ENCODE measurements around the gene CFAP46.
"Not testable (repeated sequence)": the region's sequence is repeated elsewhere in the genome, so short reads cannot be mapped to it uniquely, and the experiment has no call there.

The CFAP46 gene

DNA sequence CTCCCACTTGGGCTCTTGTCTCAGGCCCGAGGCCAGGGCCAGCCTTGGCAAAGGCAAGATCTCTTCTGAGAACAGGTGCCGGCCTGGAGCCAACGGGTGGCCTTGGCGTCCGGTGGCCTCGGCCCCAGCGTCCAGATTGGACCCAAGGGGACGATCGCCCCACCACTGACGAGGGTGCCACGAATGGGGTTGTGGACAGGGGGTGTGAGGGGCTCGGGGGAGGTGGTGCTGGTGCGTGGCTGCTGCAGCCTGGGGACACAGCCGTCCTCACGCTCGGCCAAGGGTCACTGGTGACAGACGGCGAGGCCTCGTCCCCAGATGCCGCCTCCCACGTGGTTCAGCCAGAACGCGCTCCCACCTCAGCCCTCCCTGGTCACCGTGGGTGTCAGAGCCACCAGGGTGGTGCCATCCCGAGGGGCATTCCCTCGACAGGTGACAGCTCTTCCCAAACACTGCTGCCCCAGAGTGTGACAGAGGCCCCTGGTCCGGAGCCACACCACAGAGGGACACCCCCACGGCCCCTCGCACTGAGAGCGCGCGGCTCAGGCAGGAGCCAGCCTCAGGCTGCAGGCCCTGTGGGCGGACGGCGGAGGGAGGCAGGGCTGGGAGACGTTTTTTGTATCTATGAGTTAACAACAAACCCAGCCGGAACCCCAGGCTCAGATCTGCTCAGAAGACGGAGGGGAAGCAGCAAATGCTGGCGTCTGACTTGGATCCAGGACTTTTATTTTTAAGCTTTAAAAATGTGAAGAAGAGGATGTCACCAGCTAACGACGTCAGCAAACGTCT lies 18.5 kb upstream of the CFAP46 start:
- Mint-ChIP-seq H3K9me3 (no peaks in the 10 kb centered on the region), H3K4me3 (no peak overlapping the region), H3K27me3 (peaks cover 6% of the 10 kb centered on the region), H3K4me1 (ENCODE audit: low read depth) (peaks cover 35% of the 10 kb centered on the region), H3K36me3 (ENCODE audit: low read depth) (no peaks in the 10 kb centered on the region), H3K27ac (no peak overlapping the region)

GRCh38 chr10:132960071-132960472 lies 17.7 kb upstream of the CFAP46 start:
- Mint-ChIP-seq H3K27me3 (peaks cover 3% of the 10 kb centered on the region), H3K27ac (no peak overlapping the region), H3K9me3 (no peaks in the 10 kb centered on the region), H3K4me3 (no peak overlapping the region), H3K36me3 (ENCODE audit: low read depth) (no peaks in the 10 kb centered on the region), H3K4me1 (ENCODE audit: low read depth) (peaks cover 29% of the 10 kb centered on the region)

DNA sequence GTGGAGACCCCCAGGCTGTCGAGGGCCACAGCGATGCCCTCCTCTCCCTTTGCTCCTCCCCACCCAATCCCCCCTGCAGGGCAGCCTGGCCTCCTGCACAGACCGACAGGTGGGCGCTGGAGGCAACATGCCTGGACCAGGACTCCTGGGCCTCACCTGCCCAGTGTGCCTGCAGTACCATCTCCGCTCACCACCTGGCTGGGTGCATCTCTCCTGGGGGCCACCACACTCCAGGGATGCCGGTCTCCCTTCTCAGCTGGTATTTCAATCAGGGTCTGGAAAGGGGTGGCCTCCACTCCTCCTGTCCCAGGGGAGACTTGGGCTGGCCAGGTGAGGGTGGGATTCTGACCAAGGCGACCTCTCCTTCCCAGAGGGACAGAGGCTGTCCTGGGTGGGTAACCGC lies 17.2 kb upstream of the CFAP46 start:
- H3K4me1 Mint-ChIP-seq (ENCODE audit: low read depth), result peaks cover 25% of the 10 kb centered on the region
- H3K27ac Mint-ChIP-seq, result no peak overlapping the region
- no peak overlapping the region for H3K4me3 Mint-ChIP-seq
- H3K27me3 Mint-ChIP-seq, result peaks cover 8% of the 10 kb centered on the region
- H3K9me3 Mint-ChIP-seq, result no peaks in the 10 kb centered on the region
- H3K36me3 Mint-ChIP-seq (ENCODE audit: low read depth), result no peaks in the 10 kb centered on the region

GRCh38 chr10:132958883-132959558 lies 16.7 kb upstream of the CFAP46 start:
- peaks cover 14% of the 10 kb centered on the region for H3K27me3 Mint-ChIP-seq
- no peak overlapping the region for H3K4me3 Mint-ChIP-seq
- no peaks in the 10 kb centered on the region for H3K36me3 Mint-ChIP-seq (ENCODE audit: low read depth)
- no peak overlapping the region for H3K27ac Mint-ChIP-seq
- H3K4me1 Mint-ChIP-seq (ENCODE audit: low read depth), result peaks cover 23% of the 10 kb centered on the region
- H3K9me3 Mint-ChIP-seq, result no peaks in the 10 kb centered on the region

- Mint-ChIP-seq H3K9me3 (no peaks in the 10 kb centered on the region), H3K27me3 (peaks cover 15% of the 10 kb centered on the region), H3K4me3 (no peak overlapping the region), H3K27ac (no peak overlapping the region), H3K36me3 (ENCODE audit: low read depth) (no peaks in the 10 kb centered on the region), H3K4me1 (ENCODE audit: low read depth) (peaks cover 16% of the 10 kb centered on the region)
Observed at GRCh38 chr10:132957981-132958882, 15.9 kb upstream of the CFAP46 start.

DNA sequence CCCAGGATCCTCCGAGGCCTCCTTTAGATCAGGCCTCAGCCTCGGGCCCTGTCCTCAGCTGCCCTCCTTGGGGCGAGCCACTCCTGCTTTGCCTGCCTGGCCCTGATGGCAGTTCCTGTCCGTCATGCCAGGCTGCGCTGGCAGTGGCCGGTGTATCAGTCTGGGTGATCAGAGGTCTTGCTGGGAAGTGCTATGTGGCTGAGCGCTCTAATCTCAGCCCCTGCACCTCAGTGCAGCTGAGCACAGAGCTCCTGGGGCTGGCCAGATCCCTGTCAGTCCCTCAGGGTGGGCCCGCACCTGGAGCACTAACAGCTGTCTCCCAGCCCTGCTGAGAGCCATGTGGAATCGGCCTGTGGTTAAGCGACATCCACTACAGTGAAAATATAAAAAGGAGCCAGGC lies 14.8 kb upstream of the CFAP46 start:
- no peak overlapping the region for H3K4me3 Mint-ChIP-seq
- peaks cover 5% of the 10 kb centered on the region for H3K4me1 Mint-ChIP-seq (ENCODE audit: low read depth)
- H3K36me3 Mint-ChIP-seq (ENCODE audit: low read depth), result no peaks in the 10 kb centered on the region
- peaks cover 15% of the 10 kb centered on the region for H3K27me3 Mint-ChIP-seq
- no peak overlapping the region for H3K27ac Mint-ChIP-seq
- no peaks in the 10 kb centered on the region for H3K9me3 Mint-ChIP-seq

- H3K9me3 Mint-ChIP-seq; H3K27ac Mint-ChIP-seq; H3K36me3 Mint-ChIP-seq (ENCODE audit: low read depth); H3K4me3 Mint-ChIP-seq; H3K4me1 Mint-ChIP-seq (ENCODE audit: low read depth): not testable (repeated sequence)
- H3K27me3 Mint-ChIP-seq, result peaks cover 20% of the 10 kb centered on the region
Observed at GRCh38 chr10:132956259-132956658, 13.9 kb upstream of the CFAP46 start.

DNA sequence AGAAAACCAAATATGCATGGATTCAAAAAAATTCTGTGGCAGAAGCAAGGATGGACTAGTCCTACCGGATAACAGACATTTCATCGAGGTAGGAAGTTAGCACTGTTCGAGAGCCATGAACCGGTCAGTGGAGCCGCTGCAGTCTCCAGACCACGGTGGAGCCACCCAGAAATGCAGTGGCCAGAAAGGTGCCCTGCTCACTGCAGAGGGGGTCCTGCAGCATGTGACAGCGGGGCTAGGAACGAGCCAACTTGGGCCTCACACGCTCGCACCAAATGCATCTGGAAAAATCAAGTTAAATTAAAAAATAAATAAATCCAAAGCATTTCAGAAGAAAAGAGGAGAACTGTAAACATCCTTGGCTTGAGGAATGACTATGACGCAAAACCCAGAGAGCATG lies 13.1 kb upstream of the CFAP46 start:
- no peaks in the 10 kb centered on the region for H3K9me3 Mint-ChIP-seq
- peaks cover 28% of the 10 kb centered on the region for H3K27me3 Mint-ChIP-seq
- H3K36me3 Mint-ChIP-seq (ENCODE audit: low read depth), result no peaks in the 10 kb centered on the region
- no peak overlapping the region for H3K27ac Mint-ChIP-seq
- H3K4me3 Mint-ChIP-seq, result no peak overlapping the region
- no peaks in the 10 kb centered on the region for H3K4me1 Mint-ChIP-seq (ENCODE audit: low read depth)

- H3K4me1 Mint-ChIP-seq (ENCODE audit: low read depth), result no peaks in the 10 kb centered on the region
- no peak overlapping the region for H3K4me3 Mint-ChIP-seq
- H3K9me3 Mint-ChIP-seq, result no peaks in the 10 kb centered on the region
- no peaks in the 10 kb centered on the region for H3K36me3 Mint-ChIP-seq (ENCODE audit: low read depth)
- H3K27me3 Mint-ChIP-seq, result peaks cover 39% of the 10 kb centered on the region
- H3K27ac Mint-ChIP-seq, result no peak overlapping the region
Observed at GRCh38 chr10:132953428-132953827, 11.1 kb upstream of the CFAP46 start.

DNA sequence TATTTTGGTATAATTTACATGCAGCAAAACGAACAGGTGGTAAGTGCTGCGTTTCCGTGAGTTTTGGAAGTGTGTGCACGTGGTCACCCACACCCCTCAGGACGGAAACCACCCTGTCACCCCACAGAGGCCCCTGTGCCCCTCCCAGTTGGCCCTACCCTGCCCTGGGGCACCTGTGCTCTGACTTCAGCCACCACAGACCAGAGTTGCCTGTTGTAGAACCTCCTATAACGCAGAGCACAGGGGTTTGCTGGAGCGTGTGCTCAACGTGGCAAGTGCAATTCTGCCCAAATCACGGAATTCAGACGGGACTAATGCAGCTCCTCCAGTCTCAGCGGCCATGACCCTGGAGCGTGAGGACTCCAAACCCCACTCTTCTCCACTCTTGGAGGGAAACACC lies 9.6 kb upstream of the CFAP46 start:
- H3K4me3 Mint-ChIP-seq, result no peak overlapping the region
- peaks cover 3% of the 10 kb centered on the region for H3K9me3 Mint-ChIP-seq
- no peak overlapping the region for H3K27ac Mint-ChIP-seq
- H3K4me1 Mint-ChIP-seq (ENCODE audit: low read depth), result no peaks in the 10 kb centered on the region
- peaks cover 41% of the 10 kb centered on the region for H3K27me3 Mint-ChIP-seq
- no peaks in the 10 kb centered on the region for H3K36me3 Mint-ChIP-seq (ENCODE audit: low read depth)

DNA sequence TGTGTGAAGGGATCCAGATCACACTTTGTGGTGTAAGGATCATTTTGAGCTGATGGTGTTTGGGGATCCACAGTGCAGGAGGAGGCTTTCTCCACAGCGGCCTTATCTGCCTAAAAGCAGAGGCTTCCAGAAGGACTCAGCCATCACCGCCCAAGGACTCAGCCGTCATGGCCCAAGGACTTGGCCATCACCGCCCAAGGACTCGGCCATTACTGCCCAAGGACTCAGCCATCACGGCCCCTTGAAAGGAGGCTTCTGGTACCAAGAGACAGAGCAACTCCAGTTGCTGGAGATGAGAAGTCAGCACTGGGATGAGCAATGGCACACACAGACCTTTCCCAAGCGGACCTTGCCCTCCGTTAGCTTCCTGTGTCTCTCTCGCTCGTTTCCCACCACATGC lies 6.0 kb upstream of the CFAP46 start:
- Mint-ChIP-seq H3K27me3 (peaks cover 40% of the 10 kb centered on the region), H3K27ac (no peak overlapping the region), H3K9me3 (peaks cover 3% of the 10 kb centered on the region), H3K36me3 (ENCODE audit: low read depth) (no peaks in the 10 kb centered on the region), H3K4me1 (ENCODE audit: low read depth) (no peaks in the 10 kb centered on the region), H3K4me3 (no peak overlapping the region)

DNA sequence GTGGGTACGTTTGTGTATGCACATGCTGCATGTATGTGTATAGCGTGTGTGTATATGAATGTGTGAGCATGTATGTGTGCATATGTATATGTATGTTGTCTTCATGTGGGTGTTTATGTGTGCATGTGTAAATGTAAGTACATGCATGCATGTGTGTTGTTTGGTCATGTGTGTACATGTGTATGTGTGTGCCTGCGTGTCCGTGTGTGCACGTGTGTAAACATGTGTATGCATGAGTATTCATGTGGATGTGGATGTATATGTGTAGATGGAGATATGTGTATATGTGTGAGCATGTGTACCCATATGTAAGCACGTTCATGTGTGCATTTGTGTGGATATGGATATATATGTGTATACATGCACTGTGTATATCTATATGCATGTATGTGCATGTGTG lies 5.5 kb upstream of the CFAP46 start:
- no peak overlapping the region for H3K4me3 Mint-ChIP-seq
- peaks cover 1% of the 10 kb centered on the region for H3K4me1 Mint-ChIP-seq (ENCODE audit: low read depth)
- H3K36me3 Mint-ChIP-seq (ENCODE audit: low read depth), result no peaks in the 10 kb centered on the region
- H3K9me3 Mint-ChIP-seq, result peaks cover 3% of the 10 kb centered on the region
- H3K27me3 Mint-ChIP-seq, result peaks cover 42% of the 10 kb centered on the region
- no peak overlapping the region for H3K27ac Mint-ChIP-seq

DNA sequence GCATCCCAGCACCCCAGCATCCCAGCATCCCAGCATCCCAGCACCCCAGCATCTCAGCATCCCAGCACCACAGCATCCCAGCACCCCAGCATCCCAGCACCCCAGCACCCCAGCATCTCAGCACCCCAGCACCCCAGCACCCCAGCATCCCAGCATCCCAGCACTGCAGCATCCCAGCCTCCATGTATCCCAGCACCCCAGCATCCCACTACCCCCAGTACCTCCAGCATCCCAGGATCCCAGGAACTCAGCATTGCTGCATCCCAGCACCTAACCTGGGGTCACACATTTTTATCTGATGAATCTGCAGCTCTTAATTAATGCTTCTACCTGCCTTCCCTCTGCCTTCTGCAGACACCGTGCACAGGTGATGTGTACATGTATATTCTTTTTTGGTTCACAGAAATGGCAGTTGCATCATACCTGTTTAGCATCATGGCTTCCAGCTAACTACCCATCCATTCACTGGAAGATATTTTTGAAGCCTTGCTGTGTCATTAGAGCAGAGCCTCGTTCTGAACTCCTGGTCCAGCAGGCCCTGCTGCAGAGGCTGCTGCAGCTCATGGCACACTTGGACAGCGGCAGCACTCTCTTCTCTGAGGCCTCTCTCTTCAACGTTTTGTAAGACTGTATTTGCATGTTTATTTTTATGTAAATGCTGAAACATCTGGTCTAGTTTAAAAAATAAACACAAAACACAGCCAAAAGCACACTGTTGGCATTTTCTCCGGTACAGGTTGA lies 4.6 kb upstream of the CFAP46 start:
- peaks cover 4% of the 10 kb centered on the region for H3K4me1 Mint-ChIP-seq (ENCODE audit: low read depth)
- H3K36me3 Mint-ChIP-seq (ENCODE audit: low read depth), result no peaks in the 10 kb centered on the region
- peaks cover 46% of the 10 kb centered on the region for H3K27me3 Mint-ChIP-seq
- H3K4me3 Mint-ChIP-seq, result no peak overlapping the region
- H3K27ac Mint-ChIP-seq, result no peak overlapping the region
- peaks cover 3% of the 10 kb centered on the region for H3K9me3 Mint-ChIP-seq

GRCh38 chr10:132946311-132946710 lies 3.9 kb upstream of the CFAP46 start:
- H3K27me3 Mint-ChIP-seq, result peaks cover 48% of the 10 kb centered on the region
- H3K36me3 Mint-ChIP-seq (ENCODE audit: low read depth), result no peaks in the 10 kb centered on the region
- H3K4me1 Mint-ChIP-seq (ENCODE audit: low read depth), result peaks cover 4% of the 10 kb centered on the region
- H3K9me3 Mint-ChIP-seq, result peaks cover 3% of the 10 kb centered on the region
- H3K4me3 Mint-ChIP-seq, result no peak overlapping the region
- H3K27ac Mint-ChIP-seq, result no peak overlapping the region

Data from stimulated activated naive CD8-positive, alpha-beta T cell treated with anti-CD3 and anti-CD28 coated beads, Interleukin-15, Interleukin-2, amounts not matched to agents 100 ng/mL and 50 ng/mL, for 24 hours (primary cell).